GM23248 (cell line): ENCODE results near the gene ZBTB17.

Source experiments
- EZH2 ChIP-seq: fragments of 200-600 bp; sonication (generic); IDR thresholded peaks from 2 replicates; pipeline ENCODE4 v1.6.1; 2018; ENCODE audit warnings: antibody characterized with exemption, mild to moderate bottlenecking; ENCODE audit not compliant: insufficient read depth, poor library complexity, severe bottlenecking
- EZH2phosphoT487 ChIP-seq: fragments of 200-600 bp; sonication (generic); IDR thresholded peaks from 2 replicates; pipeline ENCODE4 v1.6.1; 2018; ENCODE audit warnings: antibody characterized with exemption, moderate library complexity, mild to moderate bottlenecking, low read depth; ENCODE audit not compliant: insufficient read depth

- TF ChIP-seq EZH2 (no peak), EZH2phosphoT487 (0 out of 2 replicates have a peak, but pooled peaks have one; percentile 39)
Observed at GRCh38 chr1:15965228-15965767, 10.6 kb downstream of the ZBTB17 start.
